HL-60/S4 treated with retinoic acid at 250 ng/mL for 4 days and 3 days (cell line): Measurements from ENCODE around the gene PDCD1.
"Not testable (repeated sequence)": the region's sequence is repeated elsewhere in the genome, so short reads cannot be mapped to it uniquely, and the experiment has no call there.

ENCODE experiments used
- in situ Hi-C: fragments of 300-500 bp; cut with MboI; formaldehyde crosslinking; loops from 2 replicates; pipeline ENCODE4 v1.7.0; 2022; ENCODE audit warnings: low sequenced_read_pairs

Gene PDCD1

DNA sequence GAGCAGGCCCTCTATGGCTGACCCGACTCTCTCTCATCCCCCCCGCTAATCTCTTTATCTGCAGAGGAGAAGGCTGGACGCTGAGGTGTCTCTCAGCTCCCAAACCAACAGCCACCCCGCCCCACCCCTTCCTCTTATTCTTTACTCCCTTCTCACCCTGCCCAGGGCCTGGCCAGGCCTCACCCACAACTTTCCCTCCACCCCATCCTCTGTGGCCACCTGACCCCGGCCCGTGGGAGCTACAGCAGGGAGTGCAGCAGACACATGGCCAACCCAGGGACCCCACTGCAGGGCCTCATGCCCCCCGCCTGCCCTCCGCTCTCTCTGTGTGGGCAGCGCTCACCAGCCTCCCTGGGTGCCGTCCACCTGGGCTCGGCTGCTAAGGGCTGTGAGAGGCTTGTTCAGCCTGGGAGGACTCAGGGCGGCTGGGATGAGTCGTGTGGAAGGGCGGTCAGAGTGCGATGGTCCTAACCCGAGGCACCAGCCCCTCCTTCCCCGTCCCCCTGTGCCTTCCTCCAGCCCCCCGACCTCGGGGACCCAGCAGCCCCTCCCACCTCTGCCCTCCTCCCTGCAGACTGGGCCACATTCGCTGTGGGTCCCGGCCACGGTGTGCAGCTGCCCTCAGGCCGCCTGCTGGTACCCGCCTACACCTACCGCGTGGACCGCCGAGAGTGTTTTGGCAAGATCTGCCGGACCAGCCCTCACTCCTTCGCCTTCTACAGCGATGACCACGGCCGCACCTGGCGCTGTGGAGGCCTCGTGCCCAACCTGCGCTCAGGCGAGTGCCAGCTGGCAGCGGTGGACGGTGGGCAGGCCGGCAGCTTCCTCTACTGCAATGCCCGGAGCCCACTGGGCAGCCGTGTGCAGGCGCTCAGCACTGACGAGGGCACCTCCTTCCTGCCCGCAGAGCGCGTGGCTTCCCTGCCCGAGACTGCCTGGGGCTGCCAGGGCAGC lies 42.9 kb downstream of the PDCD1 start:
- in situ Hi-C loops, result no loop called here

GRCh38 chr2:241814643-241815476 lies 43.8 kb downstream of the PDCD1 start:
- in situ Hi-C loops, result no loop called here

- in situ Hi-C loops, result no loop called here
Measured at GRCh38 chr2:241814393-241814642, 44.4 kb downstream of the PDCD1 start.

GRCh38 chr2:241813644-241814392 lies 44.9 kb downstream of the PDCD1 start:
- in situ Hi-C loops, result no loop called here

DNA sequence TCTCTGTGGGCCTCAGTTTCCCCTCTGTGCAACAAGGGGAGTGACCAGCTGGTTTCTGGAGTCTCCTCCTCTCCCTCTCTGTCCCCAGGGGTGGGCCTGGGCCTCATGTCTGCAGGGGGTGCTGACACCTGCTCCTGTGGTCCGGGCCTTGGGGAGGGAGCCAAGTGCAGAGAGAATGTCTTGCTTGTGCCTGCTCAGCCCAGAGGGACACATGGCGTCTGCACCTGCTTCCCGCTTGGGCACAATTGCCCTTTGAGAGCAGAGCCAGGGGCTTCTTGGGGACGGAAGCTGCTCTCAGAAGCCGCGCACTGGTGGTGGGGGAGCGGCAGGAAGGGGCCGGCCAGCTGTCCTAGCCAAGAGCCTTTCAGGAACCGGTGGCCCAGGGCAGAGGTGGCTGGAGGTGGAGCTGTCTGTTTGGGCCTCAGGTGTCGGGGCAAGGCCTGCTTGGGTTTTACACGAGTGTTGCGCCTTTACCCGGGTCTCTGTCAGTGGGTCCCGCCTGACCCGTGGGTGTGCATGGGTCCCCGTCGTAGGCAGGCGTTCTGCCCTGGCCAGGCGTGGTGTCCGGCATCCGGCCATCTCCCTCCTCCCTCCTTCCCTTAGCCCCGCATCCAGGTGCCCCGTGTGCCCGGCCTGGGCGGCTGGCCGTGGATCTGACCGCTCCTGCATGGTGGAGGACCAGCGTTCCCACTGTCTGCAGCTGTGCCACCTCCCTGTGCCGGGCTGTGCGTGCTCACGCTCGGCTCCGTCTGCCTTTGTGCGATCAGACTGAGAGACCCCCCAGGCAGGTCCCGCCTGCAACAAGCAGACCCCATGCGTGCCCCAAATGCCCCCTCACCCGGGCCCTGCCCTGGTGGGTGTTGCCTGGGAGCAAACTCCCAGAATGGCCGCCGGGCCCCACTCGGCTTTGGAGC lies 45.7 kb downstream of the PDCD1 start:
- in situ Hi-C loops, result no loop called here

GRCh38 chr2:241811952-241812729 lies 46.6 kb downstream of the PDCD1 start:
- in situ Hi-C loops, result no loop called here

DNA sequence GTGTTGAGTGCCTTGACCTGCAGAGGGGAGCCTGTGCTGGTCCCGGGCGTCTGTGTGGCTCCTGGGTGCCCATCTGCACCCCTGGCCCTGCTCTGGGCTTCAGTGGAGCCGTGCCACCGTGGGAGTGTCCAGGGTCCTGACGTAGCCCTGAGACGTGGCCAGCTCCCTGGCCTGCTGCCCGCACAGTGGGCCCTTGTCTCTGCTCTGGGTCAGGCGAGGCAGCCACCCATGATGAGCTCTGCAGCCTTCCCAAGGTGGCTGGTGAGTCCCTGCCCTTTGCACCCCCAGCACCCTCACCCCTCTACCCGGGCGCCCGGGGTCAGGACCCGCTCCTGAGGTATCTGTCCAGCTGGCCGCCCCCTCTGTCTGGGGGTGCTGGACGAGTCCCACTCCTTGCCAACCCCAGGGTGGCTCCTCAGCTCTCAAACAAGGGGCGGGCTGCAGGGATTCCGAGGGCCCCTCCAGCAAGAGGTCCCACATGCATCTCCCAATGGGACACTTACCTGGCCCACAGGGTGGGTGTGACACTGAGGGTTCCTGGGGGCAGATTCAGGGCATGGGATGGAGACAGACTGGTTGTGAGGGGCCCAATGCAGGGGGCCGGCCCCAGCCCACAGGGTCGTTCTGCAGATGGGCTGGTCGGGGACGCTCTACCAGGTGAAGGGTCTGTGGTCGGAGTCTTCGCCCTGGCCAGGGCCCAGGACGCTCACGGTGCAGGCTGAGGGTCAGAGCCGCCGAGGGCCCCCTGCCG lies 47.3 kb downstream of the PDCD1 start:
- in situ Hi-C loops, result no loop called here

DNA sequence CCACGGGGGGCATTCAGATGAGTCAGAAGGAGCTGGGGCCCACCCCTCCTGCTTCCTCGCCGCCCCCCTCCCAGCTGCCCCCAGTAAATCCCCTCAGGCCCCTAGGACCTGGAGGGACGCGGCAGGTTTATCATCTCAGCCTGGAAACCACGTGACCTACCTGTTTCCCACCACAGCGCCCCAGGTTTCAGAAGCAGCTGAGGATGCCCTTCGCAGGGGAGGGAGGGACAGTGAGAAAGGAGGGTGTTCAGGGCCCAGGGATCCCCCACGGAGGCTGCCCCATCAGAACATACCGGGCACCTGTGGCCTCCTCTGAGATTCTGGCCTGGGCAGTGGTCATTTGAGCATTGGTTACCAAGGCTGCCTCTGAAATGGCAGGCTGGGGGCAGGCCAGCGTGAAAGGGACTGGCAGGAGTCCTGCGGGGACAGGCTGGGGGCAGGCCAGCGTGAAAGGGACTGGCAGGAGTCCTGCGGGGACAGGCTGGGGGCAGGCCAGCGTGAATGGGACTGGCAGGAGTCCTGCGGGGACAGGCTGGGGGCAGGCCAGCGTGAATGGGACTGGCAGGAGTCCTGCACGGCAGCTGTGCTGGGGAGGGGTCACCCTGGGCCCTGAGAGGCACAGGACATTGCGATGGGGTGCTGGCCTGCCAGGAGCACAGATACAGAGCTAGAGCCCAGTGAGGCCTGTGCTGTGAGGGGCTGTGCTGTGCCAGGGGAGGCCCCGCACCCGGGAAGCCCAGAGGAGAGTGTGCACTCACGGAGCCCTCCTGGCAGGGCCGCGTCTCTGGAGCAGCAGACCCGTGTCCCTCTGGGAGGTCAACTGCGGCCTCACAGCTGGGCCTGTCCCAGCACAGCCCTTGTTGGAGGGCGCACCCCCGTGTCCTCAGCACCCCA lies 48.1 kb downstream of the PDCD1 start:
- in situ Hi-C loops, result no loop called here

GRCh38 chr2:241809383-241810306 lies 49.0 kb downstream of the PDCD1 start:
- in situ Hi-C loops, result no loop called here

- in situ Hi-C loops, result no loop called here
Measured at GRCh38 chr2:241808721-241809382, 49.8 kb downstream of the PDCD1 start, which contains the start of gene NEU4. NEU4 (plus strand) TSS chr2:241809193; CDS start chr2:241814485, 5,292 bp downstream.

DNA sequence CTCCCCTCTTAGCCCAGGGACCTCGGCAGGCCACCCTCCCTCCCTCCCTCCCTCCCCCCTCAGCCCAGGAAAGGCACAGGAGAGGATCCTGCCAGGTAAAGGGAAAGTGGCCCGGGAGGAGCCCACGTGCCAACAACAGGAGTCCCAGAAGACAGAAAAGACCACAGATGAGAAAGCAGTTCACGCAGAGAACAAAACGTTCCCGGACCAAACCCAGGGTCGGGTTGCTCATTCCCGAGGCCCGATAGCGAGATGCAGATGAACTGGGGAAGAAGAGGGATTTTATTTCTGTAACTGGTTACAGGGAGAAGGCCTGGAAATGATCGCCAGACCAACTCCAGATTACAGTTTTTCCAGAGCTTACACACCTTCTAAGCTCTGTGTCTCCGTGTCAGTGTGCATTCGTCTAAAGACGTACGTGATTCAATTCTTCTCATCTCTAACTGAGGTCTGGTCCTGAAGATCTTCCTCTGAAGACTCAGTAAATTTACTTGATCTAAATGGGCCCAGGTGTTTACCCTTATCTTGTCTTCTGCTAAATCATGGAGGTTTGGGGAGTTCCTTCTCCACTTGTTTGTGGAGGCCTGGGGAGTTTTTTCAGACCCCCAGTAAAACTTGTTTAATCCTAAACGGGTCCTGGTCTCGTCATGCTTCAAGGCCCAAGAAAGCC lies 50.5 kb downstream of the PDCD1 start:
- in situ Hi-C loops, result no loop called here

GRCh38 chr2:241806217-241806616 lies 52.5 kb downstream of the PDCD1 start:
- in situ Hi-C loops, result not testable (repeated sequence)

- in situ Hi-C loops, result no loop called here
Measured at GRCh38 chr2:241804326-241805229, 54.1 kb downstream of the PDCD1 start.
